AG09319 (cell line): ENCODE measurements around the gene WNK2.

Experiments used
- DNase-seq: peaks from one replicate; pipeline ENCODE4 v3.0.0-alpha.2; 2010; ENCODE audit warnings: low read depth; ENCODE audit errors: extremely low read depth
- TF ChIP-seq, protein P1 (sequence below): IDR thresholded peaks from 2 replicates; pipeline ENCODE4 v1.5.1; 2011; ENCODE audit warnings: low read depth, mild to moderate bottlenecking, inconsistent platforms, low read length, moderate library complexity

Gene WNK2

GRCh38 chr9:93228030-93228429 is 44.1 kb downstream of the WNK2 start:
- TF ChIP-seq, protein P1, sequence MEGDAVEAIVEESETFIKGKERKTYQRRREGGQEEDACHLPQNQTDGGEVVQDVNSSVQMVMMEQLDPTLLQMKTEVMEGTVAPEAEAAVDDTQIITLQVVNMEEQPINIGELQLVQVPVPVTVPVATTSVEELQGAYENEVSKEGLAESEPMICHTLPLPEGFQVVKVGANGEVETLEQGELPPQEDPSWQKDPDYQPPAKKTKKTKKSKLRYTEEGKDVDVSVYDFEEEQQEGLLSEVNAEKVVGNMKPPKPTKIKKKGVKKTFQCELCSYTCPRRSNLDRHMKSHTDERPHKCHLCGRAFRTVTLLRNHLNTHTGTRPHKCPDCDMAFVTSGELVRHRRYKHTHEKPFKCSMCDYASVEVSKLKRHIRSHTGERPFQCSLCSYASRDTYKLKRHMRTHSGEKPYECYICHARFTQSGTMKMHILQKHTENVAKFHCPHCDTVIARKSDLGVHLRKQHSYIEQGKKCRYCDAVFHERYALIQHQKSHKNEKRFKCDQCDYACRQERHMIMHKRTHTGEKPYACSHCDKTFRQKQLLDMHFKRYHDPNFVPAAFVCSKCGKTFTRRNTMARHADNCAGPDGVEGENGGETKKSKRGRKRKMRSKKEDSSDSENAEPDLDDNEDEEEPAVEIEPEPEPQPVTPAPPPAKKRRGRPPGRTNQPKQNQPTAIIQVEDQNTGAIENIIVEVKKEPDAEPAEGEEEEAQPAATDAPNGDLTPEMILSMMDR = no peak
- DNase-seq = no peak

DNA sequence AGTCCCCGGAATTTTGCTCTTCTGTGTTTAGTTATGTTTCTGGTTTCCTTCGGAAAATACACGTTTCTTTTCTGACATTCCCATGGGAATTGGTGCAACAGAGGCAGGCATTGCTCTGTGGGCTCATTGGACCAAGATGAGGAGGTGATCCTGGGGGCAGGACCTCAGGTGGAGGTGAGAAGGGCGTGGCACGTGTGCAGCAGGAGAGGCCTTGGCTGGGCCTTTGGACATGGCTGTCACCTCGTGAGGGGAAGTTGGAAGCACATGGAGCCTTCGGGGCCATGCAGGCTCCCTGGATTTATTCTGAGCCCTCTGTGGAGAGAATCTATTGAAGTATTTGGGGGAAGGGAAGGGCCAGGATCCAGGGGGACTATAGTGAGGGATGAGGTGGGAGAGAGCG is 44.5 kb downstream of the WNK2 start:
- TF ChIP-seq, protein P1 = no peak
- DNase-seq = no peak

DNA sequence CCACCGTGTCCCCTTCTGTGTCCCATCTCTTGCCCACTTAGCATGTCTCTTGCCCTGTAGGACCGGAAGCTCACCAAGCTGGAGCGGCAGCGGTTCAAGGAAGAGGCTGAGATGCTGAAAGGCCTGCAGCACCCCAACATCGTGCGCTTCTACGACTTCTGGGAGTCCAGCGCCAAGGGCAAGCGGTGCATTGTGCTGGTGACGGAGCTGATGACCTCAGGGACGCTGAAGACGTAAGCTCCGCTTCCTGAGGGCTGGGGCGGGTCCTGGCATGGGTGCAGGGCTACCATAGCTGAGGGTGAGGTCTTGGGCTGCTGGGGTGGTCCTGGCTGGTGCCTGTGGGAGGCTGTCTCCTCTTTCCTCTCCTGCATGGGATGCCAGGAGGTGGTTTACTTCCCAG is 45.7 kb downstream of the WNK2 start:
- TF ChIP-seq, protein P1 = no peak
- no peak for DNase-seq

GRCh38 chr9:93230185-93230584 is 46.2 kb downstream of the WNK2 start:
- TF ChIP-seq, protein P1 = no peak
- DNase-seq = no peak

DNA sequence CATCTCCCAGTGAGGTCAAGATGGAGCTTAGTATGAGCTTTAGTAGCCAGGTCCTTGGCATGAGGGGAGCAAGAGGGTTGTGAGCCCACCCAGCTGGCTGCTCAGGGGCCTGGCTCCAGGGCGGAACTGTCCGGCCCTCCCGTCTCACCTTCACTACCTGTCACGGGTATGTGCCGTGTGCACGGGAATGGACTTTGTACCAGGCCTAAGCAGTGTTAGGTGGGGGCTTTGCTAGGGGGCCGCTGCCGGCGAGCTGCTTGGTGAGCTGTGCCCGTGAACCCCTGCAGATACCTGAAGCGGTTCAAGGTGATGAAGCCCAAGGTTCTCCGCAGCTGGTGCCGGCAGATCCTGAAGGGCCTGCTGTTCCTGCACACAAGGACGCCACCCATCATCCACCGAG is 46.7 kb downstream of the WNK2 start:
- no peak for DNase-seq
- TF ChIP-seq, protein P1 = no peak

DNA sequence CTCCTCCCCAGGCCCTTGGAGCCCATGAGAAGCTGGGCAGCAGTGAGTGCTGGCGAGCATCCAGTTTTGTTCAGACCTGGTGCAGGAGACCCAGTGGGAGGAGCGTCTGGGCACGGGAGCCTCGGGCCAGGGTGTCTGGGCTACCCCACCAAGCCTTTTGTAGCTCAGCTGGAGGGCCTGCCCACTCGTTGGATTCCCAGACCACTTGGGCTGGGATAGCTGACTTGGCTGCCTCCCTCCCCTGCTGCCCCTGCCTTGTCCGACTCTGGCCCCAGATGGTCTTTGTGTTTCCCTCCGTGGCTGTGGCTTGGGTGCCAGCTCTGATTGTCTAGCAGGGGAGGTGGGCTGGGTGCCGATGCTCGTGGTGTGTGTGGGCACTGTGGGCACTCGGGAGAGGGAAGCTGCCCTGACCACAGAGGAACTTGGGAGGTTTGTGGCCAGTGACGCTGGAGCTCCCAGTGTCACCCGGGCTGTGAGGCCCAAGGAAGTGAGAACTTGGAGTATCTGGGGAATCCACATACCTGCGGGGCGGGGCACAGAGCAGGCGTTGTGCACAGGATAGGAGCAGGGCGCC is 47.3 kb downstream of the WNK2 start:
- no peak for DNase-seq
- TF ChIP-seq, protein P1 = no peak

DNA sequence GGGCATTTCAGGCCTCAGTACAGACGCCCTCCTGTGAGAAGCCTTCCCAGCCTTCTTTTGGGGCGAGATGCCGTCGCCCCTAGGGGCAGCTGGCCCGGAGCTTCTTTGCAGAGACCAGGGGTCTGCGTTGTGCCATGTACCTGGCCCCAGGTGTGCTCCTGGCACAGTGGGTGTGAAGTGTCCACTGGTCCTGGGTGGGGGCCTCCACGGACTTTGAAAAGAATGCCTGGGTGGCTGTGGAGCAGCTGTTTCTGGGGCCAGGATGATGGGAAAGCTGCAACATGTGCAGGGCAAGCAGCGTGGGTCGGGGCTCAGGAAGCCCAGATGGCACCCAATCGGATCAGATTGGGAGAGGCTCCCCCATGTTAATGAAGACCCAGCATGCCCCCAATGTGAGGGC is 47.8 kb downstream of the WNK2 start:
- no peak for DNase-seq
- TF ChIP-seq, protein P1 = no peak
